ENCODE results near the gene TULP4. TPM values are rescaled to one million over a fixed set of nuclear protein-coding genes. Genes with fewer than 3 reads are reported as not detected.

TULP4 gene
- total RNA-seq, 1 donor from 2014 or later = 18.5 TPM

- no peak for DNase-seq (ENCODE audit: low spot score in 2 of 2)
- no peaks in the 10 kb centered on the region for H3K4me1 ChIP-seq
These were observed 45.4 kb downstream of the TULP4 start for GRCh38 chr6:158357570-158358216.

GRCh38 chr6:158358450-158359077 lies 46.3 kb downstream of the TULP4 start:
- Histone ChIP-seq H3K4me1 (no peaks in the 10 kb centered on the region), H3K36me3 (no peaks in the 10 kb centered on the region), H3K27me3 (no peaks in the 10 kb centered on the region), H3K4me3 (no peak overlapping the region), H3K27ac (no peak overlapping the region), H3K9me3 (no peaks in the 10 kb centered on the region)
- DNase-seq (ENCODE audit: low spot score in 2 of 2) = no peak
- no peak for TF ChIP-seq CTCF (IDR thresholded peaks at IDR 0.05)
- intact Hi-C loops (cut with DNase I) = no loop called here

More at GRCh38 chr6:158357570-158358216, 45.4 kb downstream of the TULP4 start:
- Histone ChIP-seq H3K27me3 (no peaks in the 10 kb centered on the region), H3K36me3 (no peaks in the 10 kb centered on the region), H3K9me3 (no peaks in the 10 kb centered on the region), H3K27ac (no peak overlapping the region), H3K4me3 (no peak overlapping the region)
- no peak for TF ChIP-seq CTCF (IDR thresholded peaks at IDR 0.05)
- intact Hi-C loops (cut with DNase I) = no loop called here

GRCh38 chr6:158361068-158361467 lies 48.8 kb downstream of the TULP4 start:
- Histone ChIP-seq H3K27ac (no peak overlapping the region), H3K4me3 (no peak overlapping the region), H3K4me1 (no peaks in the 10 kb centered on the region), H3K36me3 (no peaks in the 10 kb centered on the region), H3K27me3 (no peaks in the 10 kb centered on the region), H3K9me3 (no peaks in the 10 kb centered on the region)
- TF ChIP-seq CTCF (IDR thresholded peaks at IDR 0.05) = no peak
- intact Hi-C loops (cut with DNase I) = no loop called here
- no peak for DNase-seq (ENCODE audit: low spot score in 2 of 2)

GRCh38 chr6:158361961-158362669 lies 49.9 kb downstream of the TULP4 start:
- no peak for TF ChIP-seq CTCF (IDR thresholded peaks at IDR 0.05)
- H3K9me3 ChIP-seq = no peaks in the 10 kb centered on the region
- no peaks in the 10 kb centered on the region for H3K36me3 ChIP-seq
- no peak for DNase-seq (ENCODE audit: low spot score in 2 of 2)
- no peak overlapping the region for H3K4me3 ChIP-seq
- no peaks in the 10 kb centered on the region for H3K27me3 ChIP-seq
- intact Hi-C loops (cut with DNase I) = no loop called here
- H3K4me1 ChIP-seq = no peaks in the 10 kb centered on the region
- H3K27ac ChIP-seq = no peak overlapping the region

- Histone ChIP-seq H3K9me3 (no peaks in the 10 kb centered on the region), H3K4me1 (no peaks in the 10 kb centered on the region), H3K4me3 (no peak overlapping the region), H3K27me3 (no peaks in the 10 kb centered on the region), H3K36me3 (no peaks in the 10 kb centered on the region), H3K27ac (no peak overlapping the region)
- TF ChIP-seq CTCF (IDR thresholded peaks at IDR 0.05) = no peak
- intact Hi-C loops (cut with DNase I) = no loop called here
- no peak for DNase-seq (ENCODE audit: low spot score in 2 of 2)
These were observed 54.1 kb downstream of the TULP4 start for GRCh38 chr6:158366363-158366762.
